ENCODE results near the gene MSANTD1. TPM values are rescaled to one million over a fixed set of nuclear protein-coding genes. Genes with fewer than 3 reads are reported as not detected.

Gene MSANTD1
- total and polyA plus RNA-seq, 2 experiments from 2014 or later, result 0.37 to 2.7 TPM

GRCh38 chr4:3255611-3256186 lies 6.7 kb downstream of the MSANTD1 start:
- Histone ChIP-seq H3K36me3 (no peaks in the 10 kb centered on the region), H3K27me3 (no peaks in the 10 kb centered on the region), H3K27ac (no peak overlapping the region), H3K9me3 (ENCODE audit: low read depth) (no peaks in the 10 kb centered on the region), H3K4me3 (no peak overlapping the region), H3K4me1 (ENCODE audit: low read depth) (no peaks in the 10 kb centered on the region)
- no peak for TF ChIP-seq CTCF (IDR thresholded peaks at IDR 0.05; ENCODE audit: low read depth, low read length)
- DNase-seq (ENCODE audit: low read depth in 1 of 2, low spot score in 1 of 2), result no peak

GRCh38 chr4:3256230-3257102 lies 7.5 kb downstream of the MSANTD1 start:
- no peak overlapping the region for H3K4me3 ChIP-seq
- H3K36me3 ChIP-seq, result no peaks in the 10 kb centered on the region
- no peak overlapping the region for H3K27ac ChIP-seq
- TF ChIP-seq CTCF (IDR thresholded peaks at IDR 0.05; ENCODE audit: low read depth, low read length), result no peak
- no peaks in the 10 kb centered on the region for H3K27me3 ChIP-seq
- no peaks in the 10 kb centered on the region for H3K9me3 ChIP-seq (ENCODE audit: low read depth)
- H3K4me1 ChIP-seq (ENCODE audit: low read depth), result no peaks in the 10 kb centered on the region
- DNase-seq (ENCODE audit: low read depth in 1 of 2, low spot score in 1 of 2), result no peak

GRCh38 chr4:3257103-3257555 lies 8.2 kb downstream of the MSANTD1 start:
- no peak for TF ChIP-seq CTCF (IDR thresholded peaks at IDR 0.05; ENCODE audit: low read depth, low read length)
- Histone ChIP-seq H3K36me3 (no peaks in the 10 kb centered on the region), H3K27ac (no peak overlapping the region), H3K27me3 (no peaks in the 10 kb centered on the region), H3K9me3 (ENCODE audit: low read depth) (no peaks in the 10 kb centered on the region), H3K4me1 (ENCODE audit: low read depth) (no peaks in the 10 kb centered on the region), H3K4me3 (no peak overlapping the region)
- no peak for DNase-seq (ENCODE audit: low read depth in 1 of 2, low spot score in 1 of 2)

DNA sequence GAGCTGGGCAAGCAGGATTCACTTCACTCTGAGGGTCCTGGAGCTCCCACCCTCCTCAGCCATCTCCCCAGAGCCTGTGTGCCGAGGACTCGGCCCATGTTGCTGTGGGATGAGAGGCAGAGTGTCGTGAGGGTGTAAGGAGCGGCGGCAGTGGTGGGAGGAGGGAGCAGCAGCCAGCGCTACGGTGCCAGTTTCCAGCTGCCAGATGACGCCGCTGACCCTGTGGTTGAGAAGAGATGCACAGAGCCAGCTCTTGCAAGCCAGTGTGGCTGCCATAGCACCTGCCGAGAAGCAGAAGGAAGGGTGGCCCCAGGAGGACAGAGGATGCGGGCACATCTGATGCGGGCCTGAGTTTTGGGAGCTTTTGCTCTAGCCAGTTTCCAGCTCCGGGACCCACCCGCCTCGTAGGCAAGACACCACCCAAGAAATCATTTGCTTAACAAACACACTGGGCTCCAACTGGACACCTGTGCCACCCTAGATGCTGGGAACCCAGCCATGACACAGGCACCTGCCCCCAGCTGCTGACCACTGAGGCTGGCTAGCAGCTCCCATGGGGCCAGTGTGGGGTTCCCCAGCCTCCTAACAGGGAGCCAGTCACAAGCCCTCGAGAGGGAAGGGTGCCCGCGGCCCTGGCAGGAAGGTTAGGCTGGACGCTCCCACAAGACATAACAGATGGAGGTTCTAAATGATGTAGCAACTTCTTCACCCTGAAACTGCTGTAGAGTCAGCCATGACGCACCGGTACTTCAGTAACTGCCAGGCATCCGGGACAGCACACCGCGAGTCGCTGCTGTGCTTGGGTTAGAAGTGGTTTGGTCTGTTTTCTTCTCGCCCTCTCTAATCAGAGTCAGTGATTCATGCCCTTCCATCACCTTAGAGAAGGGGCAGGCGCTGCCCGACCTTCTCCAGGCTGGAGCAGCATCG lies 8.9 kb downstream of the MSANTD1 start:
- DNase-seq (ENCODE audit: low read depth in 1 of 2, low spot score in 1 of 2), result no peak
- peaks cover 1% of the 10 kb centered on the region for H3K4me1 ChIP-seq (ENCODE audit: low read depth)
- H3K4me3 ChIP-seq, result no peak overlapping the region
- no peaks in the 10 kb centered on the region for H3K9me3 ChIP-seq (ENCODE audit: low read depth)
- H3K27me3 ChIP-seq, result no peaks in the 10 kb centered on the region
- TF ChIP-seq CTCF (IDR thresholded peaks at IDR 0.05; ENCODE audit: low read depth, low read length), result no peak
- H3K36me3 ChIP-seq, result no peaks in the 10 kb centered on the region
- H3K27ac ChIP-seq, result no peak overlapping the region

DNA sequence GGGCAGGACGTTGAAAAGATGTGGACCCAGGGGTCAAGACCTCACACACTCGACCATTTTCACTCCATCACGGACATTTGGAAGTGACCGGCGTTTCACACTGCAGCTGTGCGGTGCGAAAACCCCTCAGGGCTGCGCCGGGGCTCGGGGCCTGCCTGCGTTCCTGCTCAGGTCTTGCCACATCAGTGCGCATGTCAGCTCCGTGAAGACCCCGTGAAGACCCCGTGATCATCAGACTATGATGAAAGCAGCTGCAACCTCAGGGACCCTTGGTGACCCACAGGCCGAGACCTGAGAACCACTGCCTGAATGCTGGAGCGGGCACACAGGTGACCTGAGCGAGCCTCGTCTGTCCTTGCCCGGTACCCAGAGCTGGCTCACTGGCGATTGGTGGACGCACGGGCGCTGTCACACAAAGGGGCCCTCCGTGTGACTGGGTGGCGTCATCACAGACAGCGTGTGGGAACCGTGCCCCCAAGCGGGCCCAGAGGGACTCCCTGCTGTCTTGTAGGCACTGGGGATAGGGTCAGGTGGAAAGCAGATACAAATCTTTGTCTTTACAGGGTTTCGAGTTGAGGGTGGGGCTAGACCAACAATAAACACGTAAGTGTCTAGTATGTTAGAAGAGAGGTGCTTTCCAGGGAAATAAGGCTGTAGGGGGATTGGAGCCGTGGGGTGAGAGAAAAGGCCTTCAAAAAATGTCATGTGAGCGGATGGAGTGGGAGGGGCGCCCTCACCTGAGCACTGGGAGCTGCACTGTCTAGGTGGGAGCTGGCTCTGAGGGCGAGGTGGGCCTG lies 12.7 kb downstream of the MSANTD1 start:
- H3K27me3 ChIP-seq, result no peaks in the 10 kb centered on the region
- H3K36me3 ChIP-seq, result no peaks in the 10 kb centered on the region
- peaks cover 9% of the 10 kb centered on the region for H3K4me1 ChIP-seq (ENCODE audit: low read depth)
- H3K4me3 ChIP-seq, result no peak overlapping the region
- no peak for DNase-seq (ENCODE audit: low read depth in 1 of 2, low spot score in 1 of 2)
- no peak for TF ChIP-seq CTCF (IDR thresholded peaks at IDR 0.05; ENCODE audit: low read depth, low read length)
- no peaks in the 10 kb centered on the region for H3K9me3 ChIP-seq (ENCODE audit: low read depth)
- no peak overlapping the region for H3K27ac ChIP-seq

All from cardiac muscle cell (in vitro differentiated cells and primary cell).